ENCODE data around the gene IGF2R. TPM values are rescaled to one million over a fixed set of nuclear protein-coding genes. Genes with fewer than 3 reads are reported as not detected.
A peak's percentile ranks its signal among the peaks of the same experiment; 100 is the strongest.

The IGF2R gene
- polyA plus RNA-seq, 1 donor: 81.5 TPM

- Histone ChIP-seq H3K9me3 (ENCODE audit: control insufficient read depth, low read depth, low read length) (no peaks in the 10 kb centered on the region), H3K4me3 (ENCODE audit: low read length) (no peak overlapping the region), H3K27ac (ENCODE audit: low read length) (no peak overlapping the region), H3K36me3 (ENCODE audit: control insufficient read depth, insufficient read depth, low read length) (peaks cover 2% of the 10 kb centered on the region), H3K27me3 (ENCODE audit: control insufficient read depth, insufficient read depth, low read length) (no peaks in the 10 kb centered on the region), H3K4me1 (ENCODE audit: control insufficient read depth, insufficient read depth, low read length) (no peaks in the 10 kb centered on the region)
- WGBS (ENCODE audit: insufficient coverage, low lambda C conversion rate): 100% methylated on average over 2 of the region's 6 CpGs
- DNase-seq: no peak
Observed at GRCh38 chr6:160146454-160147145, 177.7 kb downstream of the IGF2R start.

- Histone ChIP-seq H3K9me3 (ENCODE audit: control insufficient read depth, low read depth, low read length) (no peaks in the 10 kb centered on the region), H3K27ac (ENCODE audit: low read length) (no peak overlapping the region), H3K4me1 (ENCODE audit: control insufficient read depth, insufficient read depth, low read length) (no peaks in the 10 kb centered on the region), H3K4me3 (ENCODE audit: low read length) (no peak overlapping the region), H3K36me3 (ENCODE audit: control insufficient read depth, insufficient read depth, low read length) (peaks cover 2% of the 10 kb centered on the region), H3K27me3 (ENCODE audit: control insufficient read depth, insufficient read depth, low read length) (no peaks in the 10 kb centered on the region)
- 100% methylated on average over 2 of the region's 3 CpGs for WGBS (ENCODE audit: insufficient coverage, low lambda C conversion rate)
- no peak for DNase-seq
Observed at GRCh38 chr6:160147146-160147536, 178.3 kb downstream of the IGF2R start.

- no peaks in the 10 kb centered on the region for H3K27me3 ChIP-seq (ENCODE audit: control insufficient read depth, insufficient read depth, low read length)
- H3K9me3 ChIP-seq (ENCODE audit: control insufficient read depth, low read depth, low read length): peaks cover 2% of the 10 kb centered on the region
- no peak for DNase-seq
- no peak overlapping the region for H3K4me3 ChIP-seq (ENCODE audit: low read length)
- no peaks in the 10 kb centered on the region for H3K36me3 ChIP-seq (ENCODE audit: control insufficient read depth, insufficient read depth, low read length)
- H3K4me1 ChIP-seq (ENCODE audit: control insufficient read depth, insufficient read depth, low read length): no peaks in the 10 kb centered on the region
- H3K27ac ChIP-seq (ENCODE audit: low read length): no peak overlapping the region
- 100% methylated on average over 1 of the region's 3 CpGs for WGBS (ENCODE audit: insufficient coverage, low lambda C conversion rate)
Observed at GRCh38 chr6:160154471-160154870, 185.6 kb downstream of the IGF2R start.

- Histone ChIP-seq H3K36me3 (ENCODE audit: control insufficient read depth, insufficient read depth, low read length) (no peaks in the 10 kb centered on the region), H3K27ac (ENCODE audit: low read length) (no peak overlapping the region), H3K9me3 (ENCODE audit: control insufficient read depth, low read depth, low read length) (peaks cover 2% of the 10 kb centered on the region), H3K27me3 (ENCODE audit: control insufficient read depth, insufficient read depth, low read length) (no peaks in the 10 kb centered on the region), H3K4me1 (ENCODE audit: control insufficient read depth, insufficient read depth, low read length) (peaks cover 12% of the 10 kb centered on the region), H3K4me3 (ENCODE audit: low read length) (no peak overlapping the region)
- WGBS (ENCODE audit: insufficient coverage, low lambda C conversion rate): no CpG with 5 or more reads among the region's 1 CpG
- DNase-seq: no peak
Observed at GRCh38 chr6:160156842-160157241, 188.0 kb downstream of the IGF2R start.

- Histone ChIP-seq H3K4me3 (ENCODE audit: low read length) (no peak overlapping the region), H3K27ac (ENCODE audit: low read length) (peak overlapping the region; percentile 12), H3K4me1 (ENCODE audit: control insufficient read depth, insufficient read depth, low read length) (peaks cover 12% of the 10 kb centered on the region), H3K36me3 (ENCODE audit: control insufficient read depth, insufficient read depth, low read length) (no peaks in the 10 kb centered on the region), H3K27me3 (ENCODE audit: control insufficient read depth, insufficient read depth, low read length) (no peaks in the 10 kb centered on the region), H3K9me3 (ENCODE audit: control insufficient read depth, low read depth, low read length) (no peaks in the 10 kb centered on the region)
- WGBS (ENCODE audit: insufficient coverage, low lambda C conversion rate): no CpG with 5 or more reads among the region's 6 CpGs
- peak; percentile 62 to 83 for DNase-seq
Observed at GRCh38 chr6:160160450-160160849, 191.6 kb downstream of the IGF2R start.

Other genes starting within 250 kb of the IGF2R start
- 99.7 TPM for gene WTAP, start 241.6 kb upstream of the IGF2R start, polyA plus RNA-seq
- 22.8 TPM for gene ACAT2, start 207.0 kb upstream of the IGF2R start, polyA plus RNA-seq
- 199 TPM for gene TCP1, start 179.5 kb upstream of the IGF2R start, polyA plus RNA-seq
- 64.4 TPM for gene MRPL18, start 178.6 kb upstream of the IGF2R start, polyA plus RNA-seq
- 0.16 TPM for gene PNLDC1, start 168.8 kb upstream of the IGF2R start, polyA plus RNA-seq
- gene MAS1, start 78.1 kb upstream of the IGF2R start, polyA plus RNA-seq: 0.01 TPM
- 0.57 TPM for gene SLC22A1, start 152.7 kb downstream of the IGF2R start, polyA plus RNA-seq